DMS53 treated with DMSO at 0.1 percent for 48 hours (cell line): Measurements from ENCODE around the gene MBL2.

ENCODE experiments used
- DNase-seq: peaks from one replicate; lab custom pipeline; 2025; ENCODE audit not compliant: unreplicated experiment; lab: John Stamatoyannopoulos, UW

MBL2 gene

GRCh38 chr10:52772623-52773022, at the start of gene MBL2:
Gene MBL2, minus strand, starts transcription at chr10:52772784. Its CDS starts 1,149 bp downstream, at chr10:52771635.
- no peak for DNase-seq

DNA sequence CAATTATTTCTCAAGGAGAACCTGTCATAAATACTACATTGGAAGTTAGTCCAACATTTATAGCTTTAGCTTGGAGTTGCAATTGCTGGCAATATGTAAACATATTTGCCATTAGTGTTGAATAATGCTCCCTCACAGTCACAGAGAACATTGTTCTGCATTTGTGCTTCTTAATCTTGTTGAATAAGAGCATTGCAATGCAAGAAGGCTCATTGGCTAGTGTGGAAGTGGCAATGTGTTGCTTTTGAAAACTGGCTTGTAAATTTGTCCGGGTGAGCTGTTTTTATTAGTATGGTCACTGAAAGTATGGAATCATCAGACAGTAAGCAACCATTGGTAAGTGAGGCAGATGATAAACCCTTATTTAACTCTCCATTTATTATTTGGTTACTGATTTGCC, 47.7 kb upstream of the MBL2 start:
- DNase-seq = no peak

DNA sequence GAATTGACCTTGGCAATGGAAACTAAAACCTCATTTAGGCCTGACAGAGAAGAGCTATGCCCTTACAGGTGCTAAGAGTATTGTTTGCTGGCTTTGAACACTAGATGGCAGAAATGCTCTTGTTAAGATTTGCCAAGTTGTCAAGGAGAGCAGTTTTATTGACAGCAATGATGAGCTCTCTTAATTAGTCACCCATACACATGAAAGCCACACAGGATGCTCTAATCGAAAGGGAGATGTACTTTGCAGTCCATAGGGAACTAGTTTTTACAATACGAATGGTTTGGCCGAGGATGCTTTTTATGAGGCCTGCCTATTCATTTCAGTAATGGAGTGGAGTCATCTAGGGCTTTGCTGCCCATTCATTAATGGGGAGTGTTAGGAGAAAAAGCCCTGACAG, 45.4 kb upstream of the MBL2 start:
- peak; percentile 78 for DNase-seq

- DNase-seq = no peak
Observed at GRCh38 chr10:52814506-52814905, 41.9 kb upstream of the MBL2 start.

DNA sequence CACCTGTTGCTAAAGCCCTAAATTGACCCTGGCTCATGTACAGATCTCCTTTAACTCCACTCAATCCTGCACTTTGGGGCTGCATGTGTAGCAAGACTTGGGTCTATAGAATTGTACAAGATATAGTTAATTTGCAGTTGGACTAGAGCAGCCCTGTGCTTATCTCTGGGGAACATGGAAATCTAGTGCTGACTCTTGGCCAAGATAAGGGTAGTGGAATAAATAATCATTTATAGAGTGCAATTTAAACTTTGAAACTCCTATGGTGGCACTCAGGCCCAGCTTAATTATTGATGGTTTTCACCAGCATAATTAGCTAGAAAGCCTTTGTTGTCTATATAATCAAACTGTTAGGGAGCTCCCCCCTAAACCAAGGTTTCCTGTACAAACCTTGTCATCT, 39.2 kb upstream of the MBL2 start:
- no peak for DNase-seq

DNA sequence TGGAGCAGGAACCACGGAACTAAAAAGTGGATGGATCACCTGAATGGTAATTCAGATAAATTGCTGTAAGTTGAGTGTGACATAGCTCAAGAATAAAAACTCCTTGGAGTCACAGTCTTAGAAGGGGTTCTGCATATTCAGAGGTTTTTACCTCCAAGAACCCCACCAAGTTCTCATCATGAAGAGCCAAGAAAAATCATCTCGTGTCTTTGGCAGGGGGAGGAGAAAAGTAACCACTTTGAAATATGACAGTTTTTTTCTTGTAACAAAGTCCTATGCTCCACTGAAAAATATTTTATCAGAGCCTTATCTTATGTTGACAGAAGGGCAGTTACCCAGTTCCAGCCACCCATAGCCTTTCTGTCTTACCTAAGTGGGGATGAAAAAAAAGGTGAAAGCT, 38.2 kb upstream of the MBL2 start:
- DNase-seq = no peak

DNA sequence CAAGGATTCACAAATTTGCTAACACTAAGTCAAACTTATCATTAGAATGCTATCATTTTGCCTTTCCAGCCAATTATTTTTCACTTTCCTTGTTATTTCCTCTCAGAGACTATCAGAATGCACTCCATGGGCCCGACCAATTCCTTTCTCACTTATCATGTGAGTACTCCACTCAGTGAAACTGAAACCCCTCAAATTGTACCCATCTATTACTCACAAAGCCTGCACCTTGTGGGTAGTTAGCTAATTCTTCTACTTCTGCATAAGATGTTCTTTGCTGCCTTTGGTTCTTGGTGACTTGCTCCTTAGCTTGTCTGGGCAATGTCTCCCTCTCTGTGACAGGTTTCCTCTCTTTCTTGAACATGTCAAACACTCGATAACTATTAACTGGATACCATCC, 35.2 kb upstream of the MBL2 start:
- no peak for DNase-seq

GRCh38 chr10:52805414-52806285, 33.1 kb upstream of the MBL2 start:
- no peak for DNase-seq

- DNase-seq = no peak
Observed at GRCh38 chr10:52801947-52802346, 29.4 kb upstream of the MBL2 start.

- no peak for DNase-seq
Observed at GRCh38 chr10:52786098-52786497, 13.5 kb upstream of the MBL2 start.

GRCh38 chr10:52785418-52785817, 12.8 kb upstream of the MBL2 start:
- no peak for DNase-seq

DNA sequence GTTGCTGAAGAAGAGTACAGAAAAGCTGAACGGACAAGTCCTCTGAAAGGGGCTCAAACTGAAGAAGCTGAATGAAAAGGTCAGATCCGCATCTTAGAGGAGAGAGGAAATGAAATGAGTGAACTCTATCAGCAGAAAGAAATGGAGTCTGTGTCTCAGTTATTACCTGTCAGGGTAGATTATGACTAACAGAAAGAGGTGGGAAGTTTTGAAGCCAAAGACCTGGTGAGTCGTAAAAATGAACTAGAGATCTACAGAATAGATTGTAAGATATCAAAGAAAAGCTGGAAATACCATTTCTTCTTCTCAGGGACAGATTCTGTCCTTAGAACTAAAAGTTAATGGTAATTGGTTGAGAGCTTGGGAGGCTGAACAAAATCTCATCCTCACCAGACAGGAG, 11.1 kb upstream of the MBL2 start:
- no peak for DNase-seq

GRCh38 chr10:52782554-52782953, 10.0 kb upstream of the MBL2 start:
- DNase-seq = no peak

- no peak for DNase-seq
Observed at GRCh38 chr10:52780391-52781155, 8.0 kb upstream of the MBL2 start.

GRCh38 chr10:52779541-52780390, 7.2 kb upstream of the MBL2 start:
- DNase-seq = peak; percentile 22

DNA sequence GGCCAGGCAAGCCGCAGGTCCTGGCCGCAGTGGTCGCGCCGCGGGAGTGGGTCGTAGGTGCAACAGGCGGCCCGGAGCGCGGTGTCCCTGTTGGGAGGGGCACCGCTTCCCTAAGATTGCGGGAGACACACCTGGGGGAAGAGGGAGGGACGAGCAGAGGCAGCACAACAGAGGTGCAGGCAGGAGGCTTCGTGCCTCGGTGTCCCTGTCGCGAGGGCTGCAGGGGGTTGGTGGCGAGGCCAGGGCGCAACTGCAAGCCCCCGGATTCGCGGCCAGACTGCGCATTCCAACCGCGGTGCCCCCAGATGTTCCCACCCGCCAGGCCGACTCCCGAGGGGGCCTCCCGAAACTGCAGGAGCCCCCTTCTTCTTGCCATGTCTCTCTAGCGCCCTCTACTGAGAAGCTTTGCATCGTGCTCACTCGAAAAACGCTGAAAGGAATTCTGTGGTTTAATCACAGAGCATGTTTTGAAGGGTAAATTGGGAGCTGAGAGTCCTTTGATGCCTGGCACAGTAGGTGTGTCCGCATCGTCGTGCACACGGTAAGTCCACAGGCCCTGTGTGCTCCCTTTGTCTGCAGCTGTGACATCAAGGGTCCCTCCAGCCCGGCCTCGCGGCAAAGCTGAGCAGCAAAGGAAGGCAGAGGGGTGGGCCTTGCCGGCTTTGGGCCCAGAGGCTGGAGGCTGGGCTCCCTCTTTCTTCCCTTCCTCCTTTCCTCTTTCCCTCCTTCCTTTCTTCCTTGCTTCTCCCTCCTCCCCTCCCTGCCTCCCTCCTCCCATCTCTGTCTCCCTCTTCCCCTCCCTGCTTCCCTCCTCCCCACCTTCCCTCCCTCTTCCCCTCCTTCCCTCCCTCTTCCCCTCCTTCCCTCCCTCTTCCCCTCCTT, 6.2 kb upstream of the MBL2 start:
- DNase-seq = no peak

DNA sequence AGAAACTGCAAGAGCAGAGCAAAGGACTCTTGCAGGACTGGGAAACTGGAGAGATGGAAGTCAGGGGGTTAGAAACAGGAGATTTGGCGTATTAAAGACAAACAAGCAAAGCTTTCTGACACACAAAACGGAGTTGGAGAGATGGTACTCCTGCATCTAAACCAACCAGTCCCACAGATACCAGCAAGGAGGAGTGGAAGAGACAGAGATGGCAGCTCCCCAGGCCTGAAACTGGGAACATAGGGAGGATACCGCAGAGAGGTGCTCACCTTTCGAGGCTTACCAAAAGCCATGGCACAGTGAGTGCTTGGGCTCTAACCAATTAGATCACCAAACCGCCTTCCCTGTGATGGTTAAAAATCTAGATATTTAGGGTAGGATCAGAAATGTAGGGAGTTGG, 4.8 kb upstream of the MBL2 start:
- no peak for DNase-seq

DNA sequence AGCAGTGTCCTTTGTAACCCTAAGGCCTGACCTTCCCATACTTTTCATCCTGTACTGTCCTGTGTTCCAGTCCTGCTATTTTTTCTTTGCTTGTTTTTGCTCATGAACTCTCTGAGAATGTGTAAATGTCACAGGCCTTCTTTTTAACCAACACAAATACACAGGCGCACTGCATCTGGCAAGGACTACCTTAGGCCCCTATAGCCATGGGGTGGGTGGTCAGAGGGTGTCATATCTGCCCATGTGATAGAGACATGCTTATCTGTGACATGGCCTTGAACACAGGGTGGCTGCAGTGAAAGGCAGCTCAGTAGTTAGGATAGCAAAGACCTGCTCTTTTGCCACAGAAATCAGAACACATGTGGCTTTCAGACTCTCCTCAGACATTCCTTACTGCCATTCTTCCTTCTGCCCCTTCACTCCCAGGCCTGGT, 3.9 kb upstream of the MBL2 start:
- DNase-seq = no peak

DNA sequence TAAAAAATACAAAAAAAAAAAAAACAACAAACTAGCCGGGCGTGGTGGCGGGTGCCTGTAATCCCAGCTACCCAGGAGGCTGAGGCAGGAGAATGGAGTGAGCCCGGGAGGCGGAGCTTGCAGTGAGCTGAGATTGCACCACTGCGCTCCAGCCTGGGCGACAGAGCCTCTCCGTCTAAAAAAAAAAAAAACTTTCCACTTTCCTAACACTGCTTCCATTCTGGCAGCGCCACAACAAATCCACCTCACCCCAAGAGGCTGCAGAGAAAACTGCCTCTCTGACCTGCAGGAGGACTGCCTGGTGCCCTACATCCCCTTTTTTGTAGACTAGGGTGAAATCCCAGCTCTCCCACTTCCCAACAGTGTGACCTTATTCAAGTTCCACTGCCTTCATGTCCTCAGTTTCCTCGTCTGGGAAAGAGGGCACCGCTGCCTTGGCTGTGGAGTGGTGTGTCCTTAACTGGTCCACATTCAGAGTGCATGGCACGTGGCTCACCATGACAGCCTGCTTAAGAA, 2.6 kb upstream of the MBL2 start:
- no peak for DNase-seq

DNA sequence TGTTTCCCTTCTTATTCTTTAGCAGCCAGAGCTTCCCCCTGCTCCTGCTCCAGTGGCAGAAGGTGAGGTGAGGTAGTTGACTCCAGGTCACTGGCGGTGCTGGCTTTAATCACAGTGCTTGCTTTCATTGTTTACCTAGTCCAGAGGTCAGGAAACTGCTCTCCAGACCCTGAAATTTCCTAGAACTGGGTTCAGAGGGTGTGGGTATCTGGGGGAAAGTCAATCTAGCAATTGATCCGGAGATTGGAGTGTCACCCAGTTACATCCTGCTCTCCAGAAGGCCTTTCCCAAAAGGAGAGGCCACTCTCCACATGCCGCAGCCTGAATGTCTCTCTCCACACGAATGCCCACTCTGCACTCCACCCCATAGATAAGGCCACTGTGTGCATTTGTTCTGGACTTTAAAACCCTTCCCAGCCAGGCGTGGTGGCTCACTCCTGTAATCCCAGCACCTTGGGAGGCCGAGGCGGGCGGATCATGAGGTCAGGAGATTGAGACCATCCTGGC, 2.1 kb upstream of the MBL2 start:
- DNase-seq = no peak
